ENCODE measurements around the gene COPS9.

GRCh38 chr2:240168546-240169361, 32.6 kb upstream of the COPS9 start:
- TF ChIP-seq ELF4 (IDR thresholded peaks at IDR 0.05), result no peak
- TF ChIP-seq BHLHE40 (IDR thresholded peaks at IDR 0.05; ENCODE audit: borderline replicate concordance), result no peak
- TF ChIP-seq LEF1 (IDR thresholded peaks at IDR 0.05; ENCODE audit: borderline replicate concordance), result no peak
- TF ChIP-seq FOXK2 (IDR thresholded peaks at IDR 0.05), result no peak
- TF ChIP-seq SP1 (IDR thresholded peaks at IDR 0.05), result no peak
- no peak for TF ChIP-seq SUZ12 (IDR thresholded peaks at IDR 0.05)
- no peak for TF ChIP-seq ZNF384 (IDR thresholded peaks at IDR 0.05)
- TF ChIP-seq HDGF (IDR thresholded peaks at IDR 0.05; ENCODE audit: borderline replicate concordance), result no peak
